H9 (cell line): Measurements from ENCODE around the gene KLHL18. TPM values are rescaled to one million over a fixed set of nuclear protein-coding genes. Genes with fewer than 3 reads are reported as not detected.
"Not testable (repeated sequence)": the region's sequence is repeated elsewhere in the genome, so short reads cannot be mapped to it uniquely, and the experiment has no call there.

Experiments
- DNase-seq: peaks from one replicate; pipeline ENCODE4 v3.0.0-alpha.2; 2017
- H2AFZ ChIP-seq: one replicate; pipeline ENCODE4 v1.6.1; 2013; ENCODE audit warnings: mild to moderate bottlenecking, low read length, control low read depth, moderate library complexity
- H2AK5ac ChIP-seq: 2 replicates; pipeline ENCODE4 v1.6.1; 2013; ENCODE audit warnings: low read length, control low read depth, mixed read lengths; ENCODE audit not compliant: insufficient read length
- H2BK120ac ChIP-seq: one replicate; pipeline ENCODE4 v1.6.1; 2013; ENCODE audit warnings: low read depth, mild to moderate bottlenecking, low read length, control low read depth, inconsistent platforms; ENCODE audit not compliant: poor library complexity, severe bottlenecking
- H2BK12ac ChIP-seq: 2 replicates; pipeline ENCODE4 v1.6.1; 2013; ENCODE audit warnings: low read length, control low read depth, mixed read lengths, low read depth; ENCODE audit not compliant: insufficient read length
- H2BK15ac ChIP-seq: 2 replicates; pipeline ENCODE4 v1.6.1; 2013; ENCODE audit warnings: low read depth, low read length, control low read depth
- H2BK20ac ChIP-seq: one replicate; pipeline ENCODE4 v1.6.1; 2013; ENCODE audit warnings: low read depth, mild to moderate bottlenecking, low read length, control low read depth, inconsistent platforms; ENCODE audit not compliant: poor library complexity, severe bottlenecking
- H2BK5ac ChIP-seq: 2 replicates; pipeline ENCODE4 v1.6.1; 2013; ENCODE audit warnings: low read length, control low read depth, mixed read lengths; ENCODE audit not compliant: insufficient read length
- H3K14ac ChIP-seq: 2 replicates; pipeline ENCODE4 v1.6.1; 2013; ENCODE audit warnings: low read length, control low read depth; ENCODE audit not compliant: insufficient read depth
- H3K18ac ChIP-seq: 2 replicates; pipeline ENCODE4 v1.6.1; 2013; ENCODE audit warnings: low read depth, mild to moderate bottlenecking, mixed read lengths, low read length, control low read depth; ENCODE audit not compliant: insufficient read length
- H3K23ac ChIP-seq: 2 replicates; pipeline ENCODE4 v1.6.1; 2013; ENCODE audit warnings: low read length, control low read depth, mixed read lengths, low read depth; ENCODE audit not compliant: insufficient read length
- H3K23me2 ChIP-seq: 2 replicates; pipeline ENCODE4 v1.6.1; 2013; ENCODE audit warnings: low read depth, mild to moderate bottlenecking, mixed read lengths, low read length, control low read depth; ENCODE audit not compliant: insufficient read length, poor library complexity, severe bottlenecking
- H3K27ac ChIP-seq: 2 replicates; pipeline ENCODE4 v1.5.1; 2013; ENCODE audit warnings: low read length, control low read depth, mixed read lengths, low read depth; ENCODE audit not compliant: insufficient read length
- H3K27me3 ChIP-seq: 2 replicates; pipeline ENCODE4 v1.6.1; 2013; ENCODE audit warnings: low read length, control low read depth, inconsistent platforms; ENCODE audit not compliant: insufficient read depth
- H3K4ac ChIP-seq: 2 replicates; pipeline ENCODE4 v1.6.1; 2013; ENCODE audit warnings: low read depth, mild to moderate bottlenecking, control low read depth, inconsistent platforms, low read length, moderate library complexity
- H3K4me1 ChIP-seq: 2 replicates; pipeline ENCODE4 v1.6.1; 2013; ENCODE audit warnings: low read length, control low read depth, inconsistent platforms; ENCODE audit not compliant: insufficient read depth
- H3K4me2 ChIP-seq: 2 replicates; pipeline ENCODE4 v1.6.1; 2013; ENCODE audit warnings: low read length, control low read depth, mixed read lengths; ENCODE audit not compliant: insufficient read length, insufficient read depth
- H3K56ac ChIP-seq: 2 replicates; pipeline ENCODE4 v1.6.1; 2013; ENCODE audit warnings: low read depth, mild to moderate bottlenecking, mixed read lengths, low read length, control low read depth; ENCODE audit not compliant: insufficient read length
- H3K79me1 ChIP-seq: 2 replicates; pipeline ENCODE4 v1.6.1; 2013; ENCODE audit warnings: low read depth, mild to moderate bottlenecking, moderate library complexity, low read length, control low read depth, inconsistent platforms; ENCODE audit not compliant: insufficient read depth, poor library complexity, severe bottlenecking
- H3K79me2 ChIP-seq: 2 replicates; pipeline ENCODE4 v1.6.1; 2013; ENCODE audit warnings: low read length, control low read depth, inconsistent platforms; ENCODE audit not compliant: insufficient read depth
- H3K9ac ChIP-seq: 2 replicates; pipeline ENCODE4 v1.6.1; 2013; ENCODE audit warnings: low read length, control low read depth, mixed read lengths; ENCODE audit not compliant: insufficient read length; ENCODE audit errors: extremely low read depth
- H3K9me3 ChIP-seq: one replicate; pipeline ENCODE4 v1.6.1; 2013; ENCODE audit warnings: low read depth, low read length, inconsistent platforms; ENCODE audit not compliant: control insufficient read depth
- H3T11ph ChIP-seq: one replicate; pipeline ENCODE4 v1.6.1; 2013; ENCODE audit warnings: mild to moderate bottlenecking, low read length, control low read depth, inconsistent platforms
- H4K20me1 ChIP-seq: one replicate; pipeline ENCODE4 v1.6.1; 2013; ENCODE audit not compliant: control insufficient read depth, insufficient read length, insufficient read depth
- H4K5ac ChIP-seq: 2 replicates; pipeline ENCODE4 v1.6.1; 2013; ENCODE audit warnings: low read depth, mild to moderate bottlenecking, mixed read lengths, low read length, control low read depth; ENCODE audit not compliant: insufficient read length
- H4K8ac ChIP-seq: replicated peaks from 2 replicates; pipeline ENCODE4 v1.6.1; 2013; ENCODE audit warnings: low read length, control low read depth, mixed read lengths, low read depth; ENCODE audit not compliant: insufficient read length
- H4K91ac ChIP-seq: 2 replicates; pipeline ENCODE4 v1.6.1; 2013; ENCODE audit warnings: low read depth, mild to moderate bottlenecking, moderate library complexity, mixed read lengths, low read length, control low read depth; ENCODE audit not compliant: insufficient read length
- H3K27ac Mint-ChIP-seq, 3 experiments: 2 replicates in 2 of 3; 3 replicates in 1 of 3; pipeline ENCODE4 v1.8.0; 2020 to 2021; ENCODE audit warnings: mixed read lengths in 3 of 3, mild to moderate bottlenecking in 1 of 3, moderate library complexity in 1 of 3
- H3K27me3 Mint-ChIP-seq: 2 replicates; pipeline ENCODE4 v1.8.0; 2021; ENCODE audit warnings: low read depth, mild to moderate bottlenecking, moderate library complexity, mixed read lengths
- H3K36me3 Mint-ChIP-seq, 3 experiments: 2 replicates in 2 of 3; 3 replicates in 1 of 3; pipeline ENCODE4 v1.8.0; 2020 to 2021; ENCODE audit warnings: low read depth in 3 of 3, mixed read lengths in 3 of 3; ENCODE audit not compliant: insufficient read depth in 1 of 3
- H3K4me1 Mint-ChIP-seq, 2 experiments: 2 replicates each; pipeline ENCODE4 v1.8.0; 2020; ENCODE audit warnings: mixed read lengths in 2 of 2
- H3K4me3 Mint-ChIP-seq, 2 experiments: 2 replicates in 1 of 2; 3 replicates in 1 of 2; pipeline ENCODE4 v1.8.0; 2020 to 2021; ENCODE audit warnings: mild to moderate bottlenecking in 2 of 2, mixed read lengths in 2 of 2, moderate library complexity in 1 of 2
- H3K9me3 Mint-ChIP-seq, 2 experiments: 2 replicates in 1 of 2; 3 replicates in 1 of 2; pipeline ENCODE4 v1.8.0; 2020; ENCODE audit warnings: mild to moderate bottlenecking in 2 of 2, mixed read lengths in 2 of 2, moderate library complexity in 1 of 2
- WGBS: extraction: QIAGEN DNeasy Blood & Tissue Kit; methylation state at CpG from one replicate; pipeline ENCODE4 v1.1.7; 2013; ENCODE audit warnings: missing lambda C conversion rate, low lambda C conversion rate, mixed read lengths; ENCODE audit not compliant: insufficient read length; ENCODE audit errors: extremely low coverage; 5-methylcytosine and 5-hydroxymethylcytosine counted together
- total RNA-seq: library from RNA; stranded (reverse); gene quantifications from 2 replicates; pipeline ENCODE4 v1.2.1, GENCODE V29; 2021
- TF ChIP-seq, protein P1 (sequence below): fragments of 200-600 bp; sonication (generic); conservative IDR thresholded peaks from 3 replicates; pipeline ENCODE4 v1.8.0; 2021; ENCODE audit warnings: antibody characterized with exemption, mild to moderate bottlenecking

Gene KLHL18
- total RNA-seq, 1 experiment from 2014 or later, result 55.3 TPM

DNA sequence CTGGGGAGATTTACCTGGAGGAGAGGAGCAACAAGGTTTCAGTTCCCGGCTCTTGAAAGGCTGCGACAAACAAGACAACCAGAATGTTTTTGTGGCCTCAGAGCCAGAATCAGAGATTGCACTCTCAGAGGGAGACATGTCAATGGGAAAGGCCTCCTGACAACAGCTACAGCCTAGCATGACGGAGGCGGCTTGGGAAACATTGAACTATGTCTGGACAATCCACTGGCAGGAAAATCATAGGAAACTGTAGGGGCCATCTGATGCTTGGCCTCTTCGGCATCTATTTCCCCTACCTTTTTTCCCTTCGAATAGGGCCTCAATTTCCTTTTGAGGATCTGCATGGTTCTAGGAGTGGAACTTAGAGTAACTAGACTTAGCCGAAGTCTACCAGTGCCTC lies 84.9 kb downstream of the KLHL18 start:
- WGBS, result no CpG with 5 or more reads among the region's 7 CpGs

DNA sequence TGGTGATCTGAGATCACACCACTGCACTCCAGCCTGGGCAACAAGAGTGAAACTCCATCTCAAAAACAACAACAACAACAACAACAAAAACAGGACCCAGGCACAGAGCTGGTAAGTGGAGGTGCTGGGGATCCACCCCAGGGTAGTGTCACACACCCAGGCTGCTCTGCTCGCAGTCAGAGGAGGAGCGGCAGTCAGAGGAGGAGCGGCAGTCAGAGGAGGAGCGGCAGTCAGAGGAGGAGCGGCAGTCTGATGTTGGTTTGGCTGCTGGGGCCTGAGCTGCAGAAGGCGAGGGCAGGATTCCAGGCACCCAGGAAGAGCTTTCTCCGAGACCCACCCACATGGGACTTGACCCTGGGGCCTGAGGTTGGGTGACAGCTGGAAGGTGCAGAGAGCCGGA lies 87.3 kb downstream of the KLHL18 start:
- H3K27me3 ChIP-seq, H3K27ac Mint-ChIP-seq, H4K5ac ChIP-seq, H3K4ac ChIP-seq, H3K14ac ChIP-seq, H3K4me1 ChIP-seq, H3K4me3 Mint-ChIP-seq, H3K27me3 Mint-ChIP-seq, H3K18ac ChIP-seq, H4K8ac ChIP-seq, H3K23ac ChIP-seq, H2BK120ac ChIP-seq, H3K36me3 Mint-ChIP-seq, H2BK5ac ChIP-seq, H3T11ph ChIP-seq, H2AK5ac ChIP-seq, H4K91ac ChIP-seq, H3K9ac ChIP-seq, H2BK20ac ChIP-seq, H2AFZ ChIP-seq, H3K4me2 ChIP-seq, H3K9me3 Mint-ChIP-seq, H3K79me2 ChIP-seq, H3K23me2 ChIP-seq, H2BK15ac ChIP-seq, H2BK12ac ChIP-seq, H3K56ac ChIP-seq, H4K20me1 ChIP-seq, H3K27ac ChIP-seq, H3K79me1 ChIP-seq, DNase-seq, H3K9me3 ChIP-seq: not testable (repeated sequence)
- WGBS, result no CpG with 5 or more reads among the region's 8 CpGs
- peaks cover 9 to 12% of the 10 kb centered on the region in 2 experiments for H3K4me1 Mint-ChIP-seq

More for the DNA sequence above, 84.9 kb downstream of the KLHL18 start:
- Histone ChIP-seq H4K20me1 (no peaks in the 10 kb centered on the region), H3K9me3 (no peaks in the 10 kb centered on the region), H3K4me2 (no peak overlapping the region), H3K27ac (no peak overlapping the region), H2BK120ac (no peak overlapping the region), H3K79me1 (no peaks in the 10 kb centered on the region), H3K4ac (no peak overlapping the region), H3K4me1 (no peaks in the 10 kb centered on the region), H2BK15ac (no peak overlapping the region), H4K91ac (no peak overlapping the region), H3K18ac (no peak overlapping the region), H3K23me2 (no peaks in the 10 kb centered on the region), H4K5ac (no peak overlapping the region), H3K79me2 (no peaks in the 10 kb centered on the region), H4K8ac (no peak overlapping the region), H3K23ac (no peak overlapping the region), H3K9ac (no peak overlapping the region), H2BK20ac (no peak overlapping the region), H2BK12ac (no peak overlapping the region), H2AFZ (no peak overlapping the region), H3T11ph (no peak overlapping the region), H3K27me3 (no peaks in the 10 kb centered on the region), H3K14ac (no peak overlapping the region), H3K56ac (no peak overlapping the region), H2BK5ac (no peak overlapping the region), H2AK5ac (no peak overlapping the region)
- Mint-ChIP-seq H3K27me3 (no peaks in the 10 kb centered on the region; the same call in 1 of the 2 replicates), H3K4me1 (peaks cover 9 to 12% of the 10 kb centered on the region in 2 experiments), H3K36me3 (no peaks in the 10 kb centered on the region), H3K9me3 (no peaks in the 10 kb centered on the region), H3K4me3 (no peak overlapping the region), H3K27ac (0 out of 7 replicates have a peak overlapping the region, but pooled peaks of 1 of the 3 experiments have one; percentile 4)
- TF ChIP-seq, protein P1, sequence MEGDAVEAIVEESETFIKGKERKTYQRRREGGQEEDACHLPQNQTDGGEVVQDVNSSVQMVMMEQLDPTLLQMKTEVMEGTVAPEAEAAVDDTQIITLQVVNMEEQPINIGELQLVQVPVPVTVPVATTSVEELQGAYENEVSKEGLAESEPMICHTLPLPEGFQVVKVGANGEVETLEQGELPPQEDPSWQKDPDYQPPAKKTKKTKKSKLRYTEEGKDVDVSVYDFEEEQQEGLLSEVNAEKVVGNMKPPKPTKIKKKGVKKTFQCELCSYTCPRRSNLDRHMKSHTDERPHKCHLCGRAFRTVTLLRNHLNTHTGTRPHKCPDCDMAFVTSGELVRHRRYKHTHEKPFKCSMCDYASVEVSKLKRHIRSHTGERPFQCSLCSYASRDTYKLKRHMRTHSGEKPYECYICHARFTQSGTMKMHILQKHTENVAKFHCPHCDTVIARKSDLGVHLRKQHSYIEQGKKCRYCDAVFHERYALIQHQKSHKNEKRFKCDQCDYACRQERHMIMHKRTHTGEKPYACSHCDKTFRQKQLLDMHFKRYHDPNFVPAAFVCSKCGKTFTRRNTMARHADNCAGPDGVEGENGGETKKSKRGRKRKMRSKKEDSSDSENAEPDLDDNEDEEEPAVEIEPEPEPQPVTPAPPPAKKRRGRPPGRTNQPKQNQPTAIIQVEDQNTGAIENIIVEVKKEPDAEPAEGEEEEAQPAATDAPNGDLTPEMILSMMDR, result no peak
- DNase-seq, result no peak
